GM18873 (cell line): Measurements from ENCODE around the gene DPH7.
"Not testable (repeated sequence)": the region's sequence is repeated elsewhere in the genome, so short reads cannot be mapped to it uniquely, and the experiment has no call there.

Source experiments
- ATAC-seq: cut with Tn5 transposase; IDR thresholded peaks from one replicate; pipeline ENCODE4 v1.9.1; 2021; ENCODE audit warnings: mild to moderate bottlenecking, moderate library complexity, moderate number of reproducible peaks; ENCODE audit not compliant: unreplicated experiment, low FRiP score

Gene DPH7

DNA sequence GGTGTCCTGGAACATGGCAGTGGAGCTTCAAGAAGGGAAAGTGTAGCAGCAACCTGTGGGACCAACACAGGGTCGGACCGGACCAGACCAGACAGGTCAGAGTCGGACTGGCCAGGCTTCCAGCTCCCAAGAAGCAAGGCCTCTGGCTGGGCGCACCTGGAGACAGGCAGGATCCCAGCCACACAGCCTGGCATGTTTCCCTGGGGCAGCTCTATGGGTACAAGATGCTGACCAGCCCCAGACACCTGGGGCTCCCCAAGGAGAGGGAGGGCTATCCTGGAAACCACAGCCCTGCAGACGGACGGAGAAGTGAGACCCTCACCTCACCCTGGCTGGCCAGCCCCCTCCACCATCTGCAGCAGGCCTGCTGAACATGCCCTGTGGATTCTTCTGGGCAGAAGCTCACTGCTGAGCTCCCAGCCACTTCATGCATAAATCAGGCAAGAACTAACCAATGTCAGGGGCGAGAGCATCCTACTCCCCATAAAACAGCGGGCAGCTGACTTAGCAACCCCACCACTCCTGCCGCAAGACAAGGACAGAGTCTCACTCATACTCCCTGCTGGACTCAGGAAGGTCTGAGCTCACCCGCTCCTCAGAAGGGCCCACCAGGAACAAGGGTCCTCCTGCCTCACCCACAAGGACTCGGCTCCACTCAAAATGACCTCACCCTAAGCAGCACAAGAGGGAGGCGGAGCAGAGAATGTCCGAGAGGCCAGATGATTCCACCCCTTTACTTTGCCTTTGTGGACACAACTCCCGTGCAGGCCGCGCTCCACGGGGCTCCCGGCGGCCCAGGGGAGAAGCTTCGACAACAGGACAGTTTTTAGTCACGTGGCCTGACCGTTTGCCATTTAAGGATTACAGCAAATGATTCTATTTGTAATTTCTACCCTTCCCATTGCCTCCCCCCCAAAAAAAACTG, 2.9 kb upstream of the DPH7 start:
- no peak for ATAC-seq

DNA sequence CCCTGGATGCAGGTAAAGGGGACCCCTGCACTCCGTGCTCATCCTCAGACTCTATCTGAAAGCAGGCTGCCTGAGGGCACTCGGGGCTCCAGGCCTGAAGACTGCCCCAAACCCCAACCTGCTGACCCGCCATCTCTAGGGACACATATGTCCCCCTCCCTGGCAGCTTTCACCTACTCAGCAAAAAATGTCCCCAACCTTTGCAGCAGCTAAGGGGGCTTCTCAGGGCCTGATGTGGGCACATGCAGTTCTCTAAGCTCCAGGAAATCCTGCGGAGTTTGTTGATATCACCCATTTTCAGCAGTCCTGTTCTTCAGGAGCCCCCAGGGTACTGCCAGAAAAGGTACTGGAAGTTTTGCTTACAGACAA, 2.2 kb upstream of the DPH7 start:
- no peak for ATAC-seq

DNA sequence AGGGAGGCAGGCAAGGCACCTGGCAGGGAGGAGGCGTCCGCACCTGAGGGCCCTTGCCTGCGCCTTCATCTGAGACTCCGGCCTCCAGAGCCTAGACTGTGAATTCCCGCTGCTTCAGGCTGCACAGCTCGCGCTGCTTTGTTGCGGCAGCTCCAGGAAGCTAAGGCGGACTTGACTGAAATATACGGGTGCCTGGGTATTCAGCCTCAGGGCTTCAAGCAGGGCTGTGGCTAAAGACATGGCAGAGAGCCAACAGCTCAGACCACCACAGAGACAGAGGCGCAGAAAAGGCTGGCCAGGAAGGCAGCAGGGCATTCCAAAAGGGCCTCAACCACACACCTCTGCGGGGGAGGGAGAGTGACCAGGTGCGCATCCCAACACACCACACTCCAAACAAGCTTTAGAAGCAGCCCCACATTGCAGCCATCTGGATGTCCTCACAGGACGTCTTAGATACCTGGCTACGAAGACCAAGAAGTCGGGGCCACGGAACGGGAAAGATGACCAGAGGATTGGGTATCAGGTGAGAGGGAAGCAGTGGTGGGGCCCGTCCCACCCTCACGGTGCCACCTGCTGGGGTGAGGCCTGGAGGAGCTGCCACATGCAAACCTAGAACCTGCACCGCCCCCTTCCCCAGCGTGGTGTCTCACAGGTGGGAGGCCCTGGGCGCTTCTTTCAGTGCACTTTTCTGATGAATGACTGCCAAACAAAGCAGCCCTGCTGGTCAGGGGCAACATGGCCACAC, 1.7 kb upstream of the DPH7 start:
- ATAC-seq = no peak

DNA sequence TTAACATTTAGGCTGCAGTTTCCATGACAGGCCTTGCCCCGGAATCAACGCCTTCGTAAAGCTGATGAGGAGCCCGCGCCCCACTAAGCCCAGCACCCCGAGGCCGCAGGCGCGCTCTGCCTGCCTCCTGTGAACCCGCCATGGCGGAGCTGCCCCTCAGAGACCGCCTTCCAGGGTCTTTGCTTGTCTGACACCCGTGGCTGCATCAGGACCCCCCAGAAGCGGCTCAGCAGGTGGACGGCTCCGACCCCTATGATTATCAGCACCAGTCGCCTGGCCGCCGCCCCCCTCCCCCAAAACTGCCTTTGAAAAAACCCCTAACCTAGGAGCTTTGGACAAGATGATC, 507 bp upstream of the DPH7 start:
- no peak for ATAC-seq

DNA sequence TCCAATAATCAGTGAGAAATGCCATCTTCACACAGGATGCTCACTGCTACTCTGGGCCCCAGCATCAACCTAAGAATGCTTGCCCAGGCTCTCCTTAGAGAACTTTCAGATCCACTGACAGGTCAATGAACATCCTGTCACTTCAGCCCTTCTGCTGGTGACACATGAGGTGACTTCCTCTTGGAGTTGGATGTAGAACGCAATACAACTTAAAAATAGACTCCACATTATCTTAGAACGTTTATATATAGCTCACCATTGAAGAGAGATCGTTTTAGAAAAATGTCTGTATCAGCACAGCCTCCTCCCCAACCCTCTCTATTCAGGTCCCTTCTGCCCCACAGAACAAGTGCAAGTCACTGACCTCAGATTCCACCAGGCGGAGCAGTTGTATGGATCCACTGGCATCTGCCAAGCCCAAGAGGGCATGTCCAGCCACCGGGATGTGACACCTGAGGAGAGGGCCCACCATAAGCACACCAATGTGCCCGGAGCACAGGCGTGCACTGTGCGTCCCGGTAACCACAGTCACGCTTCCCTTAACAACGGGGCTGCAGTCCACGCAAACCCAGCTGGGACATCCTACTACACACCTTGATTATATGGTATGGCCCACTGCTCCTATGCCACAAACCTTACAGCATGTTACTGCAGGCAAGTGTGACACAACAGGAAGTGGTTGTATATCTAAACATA, 2.9 kb downstream of the DPH7 start:
- ATAC-seq = no peak

DNA sequence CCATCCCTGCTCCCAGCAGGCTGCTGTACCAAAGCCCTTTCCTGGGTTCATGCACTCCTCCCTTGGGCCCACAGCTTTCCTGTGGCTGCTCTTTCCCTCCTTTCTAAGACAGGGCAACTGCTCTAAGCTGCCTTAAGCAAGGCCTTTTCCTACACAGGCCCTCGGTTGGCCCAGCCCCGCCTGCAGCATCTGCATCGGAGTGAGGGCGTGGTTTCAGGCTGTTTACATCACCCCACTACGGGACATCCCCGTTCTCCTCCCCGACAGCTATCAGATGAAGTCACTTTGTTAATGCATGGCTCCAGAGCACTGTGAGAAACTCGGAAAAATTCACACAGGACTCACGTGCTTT, 3.4 kb downstream of the DPH7 start:
- no peak for ATAC-seq

DNA sequence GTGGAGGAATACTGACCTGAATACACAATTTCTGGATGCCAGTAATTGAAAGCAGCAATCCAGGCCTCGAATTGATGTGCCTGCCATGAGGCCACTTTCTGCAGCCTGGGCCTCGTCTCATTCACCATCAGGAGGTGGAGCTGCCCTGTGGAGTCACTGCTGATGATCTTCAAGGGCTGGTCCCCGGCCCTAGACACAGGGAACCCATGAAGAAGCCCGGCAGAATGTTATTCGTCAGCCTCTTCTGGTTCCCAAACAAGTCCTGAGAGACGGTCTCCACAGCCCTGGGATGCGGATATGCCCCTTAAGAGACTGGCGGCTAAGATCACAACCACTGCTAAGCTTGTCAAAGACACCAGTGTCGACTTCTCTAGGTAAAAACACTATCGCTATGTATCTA, 4.5 kb downstream of the DPH7 start:
- no peak for ATAC-seq

DNA sequence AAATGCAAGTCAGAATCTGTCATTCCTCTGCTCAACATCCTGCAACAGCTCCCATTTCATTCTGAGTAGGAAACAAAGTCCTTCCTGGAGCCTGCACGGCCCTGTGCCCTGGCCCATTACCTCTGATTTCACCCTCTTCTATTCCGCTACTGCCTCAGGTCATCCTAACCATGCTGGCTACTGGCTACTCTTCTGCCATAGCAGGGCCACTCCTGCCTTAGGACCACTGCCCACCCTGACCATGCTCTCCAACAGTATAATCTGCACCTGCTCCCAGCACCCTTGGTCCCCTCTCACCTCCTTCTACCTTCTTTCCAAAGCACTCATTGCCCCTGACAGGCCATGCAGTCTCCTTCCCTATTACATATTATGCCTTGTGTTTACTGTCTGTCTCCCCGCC, 8.2 kb downstream of the DPH7 start:
- ATAC-seq = no peak

DNA sequence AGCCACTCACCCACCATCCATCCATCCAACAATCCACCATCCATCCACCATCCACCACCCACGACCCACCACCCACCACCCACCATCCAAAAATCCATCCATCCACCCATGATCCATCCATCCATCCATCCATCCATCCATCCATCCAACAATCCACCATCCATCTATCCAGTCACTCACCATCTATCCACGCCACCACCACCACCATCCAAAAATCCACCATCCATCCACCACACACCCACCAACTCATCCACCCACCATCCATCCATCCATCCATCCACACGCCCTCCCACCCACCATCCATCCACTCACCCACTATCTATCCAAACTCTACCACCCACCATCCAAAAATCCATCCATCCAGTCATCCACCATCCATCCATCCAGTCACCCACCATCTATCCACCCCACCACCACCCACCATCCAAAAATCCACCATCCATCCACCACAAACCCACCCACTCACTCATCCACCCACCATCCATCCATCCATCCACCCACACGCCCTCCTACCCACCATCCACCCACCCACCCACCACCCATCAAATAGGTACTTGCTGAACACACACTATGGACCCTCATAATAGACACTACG, 9.0 kb downstream of the DPH7 start:
- no peak for ATAC-seq

DNA sequence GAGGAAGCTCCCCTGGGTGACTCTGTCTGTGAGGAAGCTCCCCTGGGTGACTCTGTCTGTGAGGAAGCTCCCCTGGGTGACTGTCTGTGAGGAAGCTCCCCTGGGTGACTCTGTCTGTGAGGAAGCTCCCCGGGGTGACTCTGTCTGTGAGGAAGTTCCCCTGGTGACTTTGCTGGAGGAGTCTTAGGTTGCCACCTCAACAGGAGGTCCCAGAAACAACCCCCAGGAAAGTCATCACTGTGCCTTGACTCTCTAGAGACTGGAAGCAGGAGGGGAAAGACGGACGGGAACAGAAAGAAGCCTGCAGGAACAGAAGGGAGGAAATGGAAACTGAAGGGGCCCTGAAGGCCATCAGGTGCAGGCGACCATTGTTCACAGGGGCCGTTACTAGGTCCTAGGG, 10.3 kb downstream of the DPH7 start:
- ATAC-seq = not testable (repeated sequence)

DNA sequence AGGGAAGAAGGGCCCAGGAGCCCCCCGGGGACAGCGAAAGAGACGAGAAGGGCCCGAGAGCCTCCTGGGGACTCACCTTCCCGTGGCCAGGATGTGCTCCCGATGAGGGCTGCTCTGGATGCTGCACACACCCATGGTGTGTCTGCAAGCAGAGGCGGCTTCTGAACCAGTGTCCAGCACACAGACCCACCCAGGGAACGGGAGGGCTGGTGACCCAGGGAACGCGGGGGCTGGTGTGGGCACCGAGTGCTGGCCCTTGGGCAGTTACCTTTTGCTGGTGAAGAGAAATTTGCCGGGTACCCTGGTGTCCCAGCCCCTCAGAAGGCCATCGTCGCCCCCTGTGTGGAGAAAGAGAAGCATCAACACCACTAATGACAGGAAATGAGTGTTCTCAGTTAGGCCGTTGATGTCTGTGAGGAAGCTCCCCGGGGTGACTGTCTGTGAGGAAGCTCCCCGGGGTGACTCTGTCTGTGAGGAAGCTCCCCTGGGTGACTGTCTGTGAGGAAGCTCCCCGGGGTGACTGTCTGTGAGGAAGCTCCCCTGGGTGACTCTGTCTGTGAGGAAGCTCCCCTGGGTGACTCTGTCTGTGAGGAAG, 13.8 kb downstream of the DPH7 start:
- ATAC-seq = no peak

DNA sequence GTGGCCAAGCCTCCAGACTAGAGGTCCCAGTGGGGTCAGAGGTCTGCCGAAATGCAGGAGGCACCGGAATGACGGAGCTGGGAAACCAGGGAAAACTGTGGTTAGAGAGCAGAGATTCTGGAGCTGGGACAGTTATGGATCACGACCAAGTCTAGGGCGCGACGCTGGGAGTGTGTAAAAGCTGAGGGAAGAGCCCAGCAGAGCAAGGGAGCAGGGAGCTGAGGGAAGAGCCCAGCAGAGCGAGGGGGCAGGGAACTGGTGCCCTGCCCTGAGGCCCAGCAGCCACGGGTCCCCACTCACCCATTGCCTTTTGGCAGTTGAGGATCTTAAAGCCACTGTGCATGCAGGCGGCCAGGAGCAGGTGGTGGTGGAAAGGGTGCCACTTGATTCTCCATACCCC, 14.6 kb downstream of the DPH7 start:
- no peak for ATAC-seq

DNA sequence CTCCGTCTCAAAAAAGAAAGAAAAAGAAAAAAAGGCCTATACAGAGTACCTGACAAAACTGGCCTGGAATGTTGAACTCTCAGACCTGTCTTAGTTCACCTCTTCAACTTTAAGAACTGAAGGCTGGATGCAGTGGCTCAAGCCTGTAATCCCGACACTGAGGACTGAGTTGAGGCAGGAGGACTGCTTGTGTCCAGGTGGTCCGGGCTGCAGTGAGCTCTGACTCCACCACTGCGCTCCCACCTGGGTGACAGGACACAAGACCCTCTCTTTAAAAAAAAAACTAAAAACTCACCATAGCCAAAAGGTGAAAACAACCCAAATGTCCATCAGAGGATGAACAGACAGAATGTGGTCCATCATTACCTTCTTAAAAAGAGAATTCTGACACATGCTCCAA, 20.6 kb downstream of the DPH7 start:
- ATAC-seq = no peak

DNA sequence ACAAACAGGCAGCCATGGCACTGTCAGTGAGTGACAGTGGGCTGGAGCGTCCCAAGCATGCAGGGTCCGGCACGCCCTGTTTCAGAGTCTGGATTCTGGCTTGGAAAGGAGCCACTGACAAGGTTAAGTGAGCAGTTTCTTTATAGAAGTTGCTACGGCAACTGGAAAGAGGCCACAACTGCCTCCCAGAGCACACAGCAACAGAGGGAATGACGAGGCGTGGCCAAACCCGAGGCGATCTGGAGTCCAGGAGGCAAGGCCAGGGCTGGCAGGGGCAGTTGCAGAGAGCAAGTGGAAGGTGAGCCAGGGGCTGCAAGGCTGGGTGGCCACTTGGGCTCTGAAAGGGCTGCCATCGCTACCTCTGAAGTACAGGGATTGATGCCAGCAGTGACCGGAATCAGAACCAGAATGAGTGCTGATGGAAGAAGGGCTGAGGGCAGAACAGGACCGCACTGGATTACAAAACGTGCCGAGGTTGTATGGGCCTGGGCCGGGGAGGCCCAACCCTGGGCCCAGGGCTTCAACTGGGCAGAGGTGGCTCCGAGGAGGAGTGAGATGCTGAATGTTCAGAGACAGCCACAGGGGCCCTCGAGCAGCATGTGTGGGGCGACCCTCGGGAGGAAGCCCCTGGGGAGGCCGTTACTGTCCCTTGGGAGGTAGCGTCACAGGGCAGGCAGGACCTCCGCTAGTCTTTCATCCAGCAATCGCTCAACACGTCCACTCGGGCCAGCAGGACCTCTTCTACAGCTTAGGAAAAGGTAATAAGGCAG, 22.5 kb downstream of the DPH7 start:
- no peak for ATAC-seq

DNA sequence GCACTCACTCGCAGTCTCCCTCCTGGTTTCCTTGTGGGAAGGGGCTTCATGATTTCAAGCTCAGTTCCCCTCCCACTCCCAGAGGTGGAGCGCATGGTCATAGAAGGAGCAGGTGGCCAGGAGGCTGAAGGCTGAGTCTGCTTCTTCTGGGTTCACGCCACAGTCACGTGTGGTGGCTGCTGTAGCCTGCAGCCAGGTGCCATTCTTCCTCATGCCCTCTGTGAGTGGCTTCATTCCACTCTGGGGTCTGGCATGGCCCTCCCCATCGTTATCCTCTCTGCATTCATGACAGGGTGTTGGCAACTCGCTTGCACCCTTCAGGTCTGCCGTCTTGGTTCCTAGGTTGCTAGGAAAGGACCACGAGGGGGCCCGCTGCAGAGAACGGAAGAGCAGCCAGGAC, 23.5 kb downstream of the DPH7 start:
- no peak for ATAC-seq

DNA sequence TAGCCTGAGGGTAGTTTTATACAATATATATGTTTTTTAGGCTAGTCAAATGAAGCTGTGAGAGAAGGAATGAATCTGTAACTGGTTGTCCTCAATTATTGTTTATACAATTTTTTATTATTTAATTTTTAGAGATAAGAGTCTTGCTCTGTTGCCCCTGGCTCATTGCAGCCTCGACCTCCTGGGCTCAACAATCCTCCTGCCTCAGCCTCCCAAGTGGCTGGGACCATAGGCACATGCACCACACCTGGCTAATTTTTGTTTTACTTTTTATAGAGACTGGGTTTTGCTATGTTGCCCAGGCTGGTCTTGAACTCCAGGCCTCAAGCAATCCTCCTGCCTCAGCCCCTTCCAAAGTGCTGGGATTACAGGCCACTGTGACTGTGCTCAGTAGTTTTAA, 24.4 kb downstream of the DPH7 start:
- no peak for ATAC-seq

DNA sequence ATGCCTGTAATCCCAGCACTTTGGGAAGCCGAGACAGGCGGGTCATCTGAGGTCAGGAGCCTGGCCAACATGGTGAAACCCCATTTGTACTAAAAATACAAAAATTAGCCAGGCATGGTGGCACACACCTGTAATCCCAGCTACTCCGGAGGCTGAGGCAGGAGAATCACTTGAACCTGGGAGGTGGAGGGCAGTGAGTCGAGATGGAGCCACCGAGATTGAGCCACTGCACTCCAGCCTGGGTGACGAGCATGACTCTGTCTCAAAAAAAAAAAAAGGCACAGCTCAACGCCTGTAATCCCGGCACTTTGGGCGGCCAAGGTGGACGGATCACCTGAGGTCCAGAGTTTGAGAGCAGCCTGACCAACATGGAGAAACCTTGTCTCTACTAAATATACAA, 25.1 kb downstream of the DPH7 start:
- not testable (repeated sequence) for ATAC-seq

DNA sequence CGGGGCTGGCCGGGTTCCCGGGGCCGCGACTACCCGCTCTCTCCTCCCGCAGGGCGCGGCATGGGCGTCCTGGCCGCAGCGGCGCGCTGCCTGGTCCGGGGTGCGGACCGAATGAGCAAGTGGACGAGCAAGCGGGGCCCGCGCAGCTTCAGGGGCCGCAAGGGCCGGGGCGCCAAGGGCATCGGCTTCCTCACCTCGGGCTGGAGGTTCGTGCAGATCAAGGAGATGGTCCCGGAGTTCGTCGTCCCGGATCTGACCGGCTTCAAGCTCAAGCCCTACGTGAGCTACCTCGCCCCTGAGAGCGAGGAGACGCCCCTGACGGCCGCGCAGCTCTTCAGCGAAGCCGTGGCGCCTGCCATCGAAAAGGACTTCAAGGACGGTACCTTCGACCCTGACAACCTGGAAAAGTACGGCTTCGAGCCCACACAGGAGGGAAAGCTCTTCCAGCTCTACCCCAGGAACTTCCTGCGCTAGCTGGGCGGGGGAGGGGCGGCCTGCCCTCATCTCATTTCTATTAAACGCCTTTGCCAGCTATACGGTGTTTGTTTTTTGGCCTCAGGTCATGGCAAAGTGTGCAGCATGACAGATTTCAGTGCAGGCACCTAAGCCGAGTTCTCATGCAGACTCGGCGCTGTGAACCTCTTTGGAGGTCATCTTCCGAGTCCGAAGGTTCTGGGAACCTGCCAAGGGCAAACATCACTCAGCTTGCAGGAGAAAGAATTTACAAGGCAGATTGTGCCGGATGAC, 26.5 kb downstream of the DPH7 start:
- ATAC-seq = no peak

DNA sequence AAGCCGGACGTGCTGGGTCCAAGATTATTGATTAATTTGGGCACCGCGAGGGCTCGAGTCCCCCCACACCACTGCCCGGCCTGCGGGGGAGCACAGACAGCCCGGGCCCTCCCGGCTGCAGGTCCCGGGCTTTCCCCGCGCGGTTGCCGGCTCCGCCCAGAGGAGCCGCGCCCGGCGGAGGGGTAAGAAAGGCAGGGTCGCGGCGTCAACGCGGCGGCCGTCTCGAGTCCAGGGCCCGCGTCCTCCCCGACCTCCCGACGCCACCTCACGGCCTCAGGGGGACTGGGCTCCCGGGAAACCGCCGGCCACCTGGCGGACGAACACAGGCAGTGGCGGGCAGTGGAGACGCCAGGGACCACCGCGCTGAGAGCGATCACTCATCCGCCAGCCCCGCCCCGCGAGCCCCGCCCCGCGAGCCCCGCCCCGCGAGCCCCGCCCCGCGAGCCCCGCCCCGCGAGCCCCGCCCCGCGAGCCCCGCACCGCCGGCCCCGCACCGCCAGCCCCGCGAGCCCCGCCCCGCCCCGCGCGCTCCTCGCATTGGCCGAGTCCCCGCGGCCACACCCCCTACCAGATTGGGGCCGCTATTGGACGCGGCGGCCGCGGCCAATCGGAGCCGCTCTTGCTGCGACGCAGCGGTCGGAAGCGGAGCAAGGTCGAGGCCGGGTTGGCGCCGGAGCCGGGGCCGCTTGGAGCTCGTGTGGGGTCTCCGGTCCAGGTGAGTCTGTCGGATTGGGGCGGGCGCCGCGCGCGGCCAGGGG, 27.3 kb downstream of the DPH7 start, which contains the start of gene MRPL41:
Gene MRPL41 (plus strand): TSS at position 616 of the 758 bp plus-strand sequence. CDS start 203 bp downstream, outside the sequence.
- peak; percentile 49 for ATAC-seq
